Epithelial cell of prostate (primary cell): ENCODE results near the gene FAM131B.
A peak's percentile ranks its signal among the peaks of the same experiment; 100 is the strongest.
"Not testable (repeated sequence)": the region's sequence is repeated elsewhere in the genome, so short reads cannot be mapped to it uniquely, and the experiment has no call there.

Source experiments
- DNase-seq: peaks from one replicate; pipeline ENCODE4 v3.0.0-alpha.2; 2011; ENCODE audit warnings: low read depth, low spot score
- H3K27ac ChIP-seq: fragments of 450-650 bp; 2 replicates; pipeline ENCODE4 v1.5.1; 2017; ENCODE audit warnings: mild to moderate bottlenecking

Gene FAM131B

GRCh38 chr7:143395187-143396149, 33.0 kb upstream of the FAM131B start:
- H3K27ac ChIP-seq: no peak overlapping the region
- DNase-seq: no peak

DNA sequence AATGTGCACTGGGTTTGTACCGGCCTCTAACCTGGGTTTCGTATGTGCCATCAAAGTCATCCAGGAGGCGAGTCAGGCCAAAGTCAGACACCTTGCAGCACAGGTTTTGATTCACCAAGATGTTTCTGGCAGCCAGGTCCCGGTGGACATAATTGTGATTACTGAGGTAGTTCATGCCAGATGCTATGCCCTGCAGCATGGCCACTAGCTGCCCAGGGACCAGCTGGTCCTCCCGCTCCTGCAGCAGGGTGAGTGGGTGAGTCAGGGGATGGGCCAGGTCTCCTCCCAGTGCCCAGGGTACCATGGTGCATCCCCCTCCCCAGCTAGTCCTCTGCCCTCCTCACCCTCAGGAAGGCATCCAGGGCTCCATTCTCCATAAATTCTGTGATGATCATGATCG, 32.3 kb upstream of the FAM131B start:
- H3K27ac ChIP-seq: no peak overlapping the region
- no peak for DNase-seq

DNA sequence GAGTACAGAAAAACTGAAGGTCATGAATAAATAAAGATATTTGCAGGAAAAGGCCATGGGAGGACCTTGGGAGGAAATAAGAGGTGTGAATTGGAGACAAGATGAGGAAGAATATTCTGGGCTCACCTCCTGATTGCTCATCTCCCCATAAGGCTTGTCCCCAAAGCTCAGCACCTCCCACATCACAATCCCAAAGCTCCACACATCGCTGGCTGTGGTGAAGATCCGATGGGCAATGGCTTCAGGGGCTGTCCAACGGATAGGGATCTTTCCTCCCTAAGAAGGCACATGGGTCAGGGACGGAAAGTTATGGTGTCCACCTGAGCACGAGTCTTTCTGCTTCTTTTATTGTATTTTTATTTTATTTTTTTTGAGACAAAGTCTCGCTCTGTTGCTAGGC, 31.6 kb upstream of the FAM131B start:
- H3K27ac ChIP-seq: no peak overlapping the region
- DNase-seq: no peak

DNA sequence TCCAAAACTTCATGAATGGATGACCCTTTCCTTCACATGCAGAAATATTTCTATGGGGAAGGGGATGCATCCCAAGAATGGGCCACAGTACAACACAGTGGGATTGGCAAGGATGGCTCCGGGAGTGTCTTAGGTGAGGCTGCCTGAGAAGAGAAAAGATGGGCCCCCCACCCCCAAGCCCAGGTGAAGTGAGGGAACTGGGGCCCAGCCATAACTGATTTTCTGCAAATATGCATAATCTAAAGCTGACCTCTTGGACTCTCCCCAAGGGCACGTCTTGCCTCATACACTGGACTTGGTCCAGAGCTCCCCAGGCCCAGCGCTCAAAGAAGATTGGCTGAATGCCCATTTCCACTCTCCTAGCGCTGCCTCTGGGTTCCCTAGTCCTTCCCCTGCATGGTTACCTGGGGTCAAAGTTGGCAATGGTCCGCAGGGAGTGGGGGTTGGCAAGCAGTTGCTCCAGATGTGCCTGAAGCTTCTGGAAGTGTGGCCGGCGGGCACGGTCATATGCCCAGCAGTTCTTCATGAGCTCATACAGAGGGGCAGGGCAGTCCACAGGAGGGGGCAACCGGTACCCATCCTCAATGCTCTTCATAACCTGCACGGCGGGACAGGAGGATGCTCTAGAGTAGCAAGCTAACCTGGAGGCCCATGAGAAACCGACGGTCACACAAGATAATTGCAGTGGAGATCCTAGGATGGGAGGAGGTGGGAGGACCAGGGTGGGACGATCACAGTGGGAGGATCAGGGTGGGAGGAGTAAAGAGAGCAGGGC, 30.9 kb upstream of the FAM131B start:
- DNase-seq: no peak
- H3K27ac ChIP-seq: no peak overlapping the region

DNA sequence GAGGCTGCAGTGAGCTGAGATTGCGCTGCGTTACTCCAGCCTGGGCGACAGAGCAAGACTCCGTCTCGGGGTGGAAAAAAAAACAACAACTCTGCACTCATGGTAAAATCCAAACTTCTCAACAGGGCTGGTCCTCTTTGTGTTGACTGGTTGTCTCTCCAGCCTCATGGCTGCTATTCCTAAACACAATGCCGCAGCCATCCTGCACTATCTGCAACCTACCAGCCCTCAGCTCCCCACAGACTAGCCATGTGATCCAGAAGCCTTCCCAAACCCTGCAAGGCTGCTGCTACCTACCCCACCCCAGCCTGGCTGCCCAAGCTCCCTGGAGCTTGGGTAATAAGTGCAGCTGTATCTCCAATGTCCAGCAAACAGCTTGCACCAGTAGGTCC, 30.4 kb upstream of the FAM131B start:
- DNase-seq: no peak
- H3K27ac ChIP-seq: no peak overlapping the region

DNA sequence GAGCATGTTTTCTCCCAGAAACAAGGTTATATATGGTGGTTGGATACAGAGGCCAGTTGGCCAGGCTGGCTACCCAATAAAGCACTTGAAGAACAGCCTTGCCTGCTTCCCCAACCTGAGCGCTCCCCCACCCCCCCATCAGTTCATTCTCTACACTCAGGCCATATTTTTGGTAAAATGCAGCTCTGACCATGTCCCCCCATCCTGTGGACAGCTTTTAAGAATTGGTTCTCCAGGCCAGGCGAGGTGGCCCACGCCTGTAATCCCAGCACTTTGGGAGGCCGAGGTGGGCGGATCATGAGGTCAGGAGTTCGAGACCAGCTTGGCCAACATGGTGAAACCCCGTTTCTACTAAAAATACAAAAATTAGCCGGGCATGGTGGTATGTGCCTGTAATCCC, 29.9 kb upstream of the FAM131B start:
- DNase-seq: not testable (repeated sequence)
- H3K27ac ChIP-seq: peak overlapping the region; percentile 53

DNA sequence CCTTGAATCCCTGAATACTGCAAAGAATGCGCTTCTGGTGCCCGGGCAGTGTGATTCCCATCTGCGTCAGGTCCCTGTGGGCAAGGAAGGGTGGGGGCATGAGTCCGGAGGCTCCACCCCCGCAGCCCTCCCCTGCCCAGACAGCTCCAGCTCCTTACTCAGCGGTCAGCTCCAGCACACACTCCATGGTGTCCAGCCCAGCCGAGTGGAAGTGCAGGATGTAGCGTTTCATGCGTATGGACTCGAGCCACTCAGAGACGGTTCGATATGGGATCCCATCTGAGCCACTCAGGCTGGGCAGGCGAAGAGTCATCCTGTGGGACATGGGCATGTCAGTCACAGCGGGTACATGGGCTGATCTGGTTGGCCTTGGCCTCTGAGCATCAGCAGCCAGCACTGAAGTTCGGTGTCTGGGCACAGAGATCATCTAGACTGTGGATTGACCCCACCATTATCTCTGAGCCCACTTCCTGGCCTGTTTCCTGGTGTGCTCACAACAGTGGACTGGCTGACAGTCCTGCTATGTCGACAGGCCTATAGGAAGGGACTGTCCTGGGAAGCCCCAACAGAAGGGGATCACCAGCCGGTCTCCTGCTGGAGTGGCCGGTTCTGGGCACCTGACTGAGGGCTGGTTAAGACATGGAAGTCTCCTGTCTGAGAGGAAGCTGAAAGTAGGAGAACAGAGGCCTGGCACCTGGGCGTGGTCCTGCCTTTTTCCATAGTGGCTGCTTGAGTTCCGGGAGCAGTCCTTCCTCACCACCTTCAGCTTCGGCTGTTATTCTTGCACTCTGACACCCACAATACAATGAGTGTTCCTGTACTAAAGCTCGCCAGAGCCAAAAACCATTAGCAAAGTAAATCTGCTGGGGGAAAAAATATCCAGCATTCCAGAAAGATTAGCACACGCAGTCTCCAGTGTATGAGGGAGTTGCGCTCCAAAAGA, 29.2 kb upstream of the FAM131B start:
- H3K27ac ChIP-seq: peak overlapping the region; percentile 53
- DNase-seq: no peak

DNA sequence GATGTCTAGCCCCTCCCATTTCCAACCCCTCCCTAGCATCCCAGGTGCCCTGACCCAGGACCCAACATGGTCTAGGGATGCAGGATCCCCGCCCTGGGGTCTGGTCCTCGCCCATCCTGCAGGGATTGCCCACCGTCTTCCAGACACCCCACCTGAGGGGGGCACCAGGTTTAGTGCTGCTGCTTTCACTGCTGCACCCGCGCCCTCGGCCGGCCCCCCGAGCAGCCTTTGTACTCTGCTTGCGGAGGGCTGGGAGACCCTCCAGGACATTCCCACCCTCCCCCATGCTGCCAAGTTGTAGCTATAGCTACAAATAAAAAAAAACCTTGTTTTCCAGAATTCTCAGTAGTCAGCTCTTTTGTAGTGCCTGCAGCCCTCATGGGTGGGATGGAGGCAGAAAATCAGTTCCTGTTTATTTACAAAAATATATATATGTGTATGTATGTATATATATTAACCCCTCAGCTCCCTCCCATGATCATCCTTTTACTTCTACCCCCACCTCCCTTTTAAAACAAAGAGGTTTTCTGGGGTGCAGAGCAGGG, 28.3 kb upstream of the FAM131B start:
- H3K27ac ChIP-seq: peak overlapping the region; percentile 38

DNA sequence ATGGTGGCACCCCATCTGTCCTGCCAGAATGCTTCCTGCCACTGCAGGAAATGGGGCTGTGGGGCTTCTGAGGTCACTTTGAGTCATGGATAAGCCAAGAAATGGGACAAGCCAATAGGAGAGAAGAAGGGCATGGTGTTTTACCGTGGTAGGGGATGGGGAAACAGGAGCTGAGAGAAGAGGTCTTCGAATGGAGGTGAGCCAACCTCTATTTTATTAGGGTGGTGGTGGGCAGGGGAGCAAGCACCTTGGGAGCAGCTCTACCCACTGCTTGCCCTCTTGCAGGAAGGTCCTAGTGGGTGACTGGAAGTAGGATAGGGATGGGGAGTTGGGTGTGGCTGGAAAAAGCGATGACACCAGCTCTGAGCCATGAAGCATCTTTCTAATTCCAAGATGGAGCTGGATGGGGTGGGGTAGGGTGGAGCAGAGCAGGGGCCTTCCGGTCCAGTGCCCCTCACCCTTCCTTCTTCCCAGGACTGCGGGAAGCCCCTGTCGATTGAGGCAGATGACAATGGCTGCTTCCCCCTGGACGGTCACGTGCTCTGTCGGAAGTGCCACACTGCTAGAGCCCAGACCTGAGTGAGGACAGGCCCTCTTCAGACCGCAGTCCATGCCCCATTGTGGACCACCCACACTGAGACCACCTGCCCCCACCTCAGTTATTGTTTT, 27.7 kb upstream of the FAM131B start:
- no peak for DNase-seq
- peak overlapping the region; percentile 38 for H3K27ac ChIP-seq

More for the DNA sequence above, 28.3 kb upstream of the FAM131B start:
- no peak for DNase-seq

DNA sequence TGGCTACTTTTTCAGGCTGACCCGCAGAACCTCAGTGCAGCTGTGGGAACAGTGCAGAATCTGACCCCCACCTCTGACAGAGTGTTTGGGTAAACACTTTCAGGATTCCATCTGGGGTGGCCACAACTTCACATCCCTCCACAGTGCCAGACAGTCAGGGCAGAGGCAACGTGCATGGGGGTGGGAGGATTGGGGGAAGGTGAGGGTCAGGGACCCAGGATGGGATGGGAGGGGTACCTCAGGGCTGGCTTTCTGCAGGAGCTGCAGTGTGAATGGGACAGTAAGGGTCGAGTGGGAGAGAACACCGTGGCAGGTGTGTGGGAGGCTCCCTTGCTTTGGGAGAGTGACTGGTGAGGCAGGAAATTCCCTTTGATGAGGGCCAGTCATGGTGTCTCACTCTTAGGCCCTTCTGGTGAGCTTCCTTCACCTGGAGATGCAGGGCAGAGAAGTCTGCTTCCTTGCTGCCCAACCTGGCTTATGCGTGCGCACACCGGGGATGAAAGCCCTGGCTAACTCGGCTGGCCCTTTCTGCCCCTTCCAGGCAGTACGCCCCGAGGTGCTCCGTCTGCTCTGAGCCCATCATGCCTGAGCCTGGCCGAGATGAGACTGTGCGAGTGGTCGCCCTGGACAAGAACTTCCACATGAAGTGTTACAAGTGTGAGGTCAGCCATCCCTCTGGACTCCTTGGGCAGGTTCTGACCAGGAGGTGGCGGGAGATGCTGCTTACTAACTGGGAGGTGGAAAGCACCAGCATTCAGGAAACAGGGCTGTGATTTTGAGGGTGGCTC, 27.0 kb upstream of the FAM131B start:
- peak overlapping the region; percentile 38 for H3K27ac ChIP-seq
- DNase-seq: no peak

DNA sequence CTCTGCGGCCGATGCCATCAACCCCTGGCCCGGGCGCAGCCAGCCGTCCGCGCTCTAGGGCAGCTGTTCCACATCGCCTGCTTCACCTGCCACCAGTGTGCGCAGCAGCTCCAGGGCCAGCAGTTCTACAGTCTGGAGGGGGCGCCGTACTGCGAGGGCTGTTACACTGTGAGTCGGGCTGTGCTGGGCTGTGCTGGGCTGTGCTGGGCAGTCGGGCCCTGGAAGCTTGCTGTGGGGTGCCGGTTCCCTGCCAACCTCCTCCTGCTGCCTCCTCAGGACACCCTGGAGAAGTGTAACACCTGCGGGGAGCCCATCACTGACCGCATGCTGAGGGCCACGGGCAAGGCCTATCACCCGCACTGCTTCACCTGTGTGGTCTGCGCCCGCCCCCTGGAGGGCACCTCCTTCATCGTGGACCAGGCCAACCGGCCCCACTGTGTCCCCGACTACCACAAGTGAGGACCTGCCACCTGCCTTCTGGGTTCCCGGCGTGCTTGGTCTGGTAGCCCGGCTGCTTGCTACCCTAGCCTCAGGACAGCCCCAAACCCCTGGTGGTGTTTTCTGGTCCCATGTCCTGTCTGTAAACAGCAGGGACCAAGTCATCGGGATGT, 26.1 kb upstream of the FAM131B start:
- peak overlapping the region; percentile 38 for H3K27ac ChIP-seq
- no peak for DNase-seq

DNA sequence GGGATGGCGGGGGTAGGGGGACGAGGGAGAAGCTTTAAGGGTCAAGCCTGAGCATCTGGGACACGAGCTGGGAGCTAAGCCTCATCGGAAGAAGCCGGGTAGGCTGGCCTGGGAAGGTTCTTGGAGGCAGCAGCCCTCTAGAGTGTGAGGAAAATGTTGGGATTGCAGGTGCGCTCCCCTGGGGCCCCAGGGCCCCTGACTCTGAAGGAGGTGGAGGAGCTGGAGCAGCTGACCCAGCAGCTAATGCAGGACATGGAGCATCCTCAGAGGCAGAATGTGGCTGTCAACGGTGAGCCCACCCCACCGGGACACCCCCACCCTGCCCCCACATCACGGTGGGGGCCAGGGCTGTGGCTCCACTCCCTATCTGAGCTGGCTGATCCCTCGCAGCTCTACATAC, 25.5 kb upstream of the FAM131B start:
- DNase-seq: no peak
- H3K27ac ChIP-seq: no peak overlapping the region

DNA sequence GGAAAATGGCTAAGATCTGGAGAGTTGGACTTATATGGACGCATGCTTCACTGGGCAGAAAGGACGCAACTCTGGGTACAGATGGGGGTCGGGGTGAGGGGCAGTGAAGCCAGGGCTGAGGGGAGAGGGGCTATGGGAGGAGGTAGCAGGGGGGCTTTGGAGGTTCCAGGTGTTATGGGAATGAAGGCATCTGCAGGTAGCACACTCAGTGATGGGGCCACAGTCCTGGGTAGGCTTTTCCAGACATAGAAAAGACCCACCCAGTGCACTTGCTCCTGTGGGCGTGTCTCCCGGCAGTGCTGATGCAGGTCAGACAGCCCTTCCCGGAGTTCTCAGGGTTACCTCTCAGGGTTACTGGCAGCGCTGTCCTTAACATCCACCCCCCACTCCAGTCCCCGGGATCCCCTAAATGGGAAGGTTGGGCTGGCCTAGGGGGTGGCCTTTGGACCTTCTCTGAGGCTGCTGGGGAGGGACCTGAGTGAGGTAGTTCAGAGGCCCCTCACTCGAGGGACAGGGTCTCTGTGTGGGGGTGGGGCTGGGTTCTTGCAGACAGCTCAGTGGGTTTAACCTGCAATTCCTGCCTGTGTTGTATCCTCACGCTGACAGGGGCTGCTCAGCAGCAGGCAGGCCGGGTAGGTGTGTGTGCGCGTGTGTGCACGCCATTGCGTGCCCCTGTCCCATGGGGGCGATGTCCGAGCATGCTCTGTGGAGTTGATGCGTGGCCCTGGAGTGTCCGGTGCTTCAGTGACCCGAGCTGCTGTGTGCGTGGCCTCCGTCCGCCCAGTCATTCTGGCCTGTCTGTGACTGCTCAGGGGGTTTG, 24.9 kb upstream of the FAM131B start:
- H3K27ac ChIP-seq: no peak overlapping the region
- no peak for DNase-seq

- H3K27ac ChIP-seq: no peak overlapping the region
- DNase-seq: no peak
Measured at GRCh38 chr7:143385891-143386781, 23.6 kb upstream of the FAM131B start.

DNA sequence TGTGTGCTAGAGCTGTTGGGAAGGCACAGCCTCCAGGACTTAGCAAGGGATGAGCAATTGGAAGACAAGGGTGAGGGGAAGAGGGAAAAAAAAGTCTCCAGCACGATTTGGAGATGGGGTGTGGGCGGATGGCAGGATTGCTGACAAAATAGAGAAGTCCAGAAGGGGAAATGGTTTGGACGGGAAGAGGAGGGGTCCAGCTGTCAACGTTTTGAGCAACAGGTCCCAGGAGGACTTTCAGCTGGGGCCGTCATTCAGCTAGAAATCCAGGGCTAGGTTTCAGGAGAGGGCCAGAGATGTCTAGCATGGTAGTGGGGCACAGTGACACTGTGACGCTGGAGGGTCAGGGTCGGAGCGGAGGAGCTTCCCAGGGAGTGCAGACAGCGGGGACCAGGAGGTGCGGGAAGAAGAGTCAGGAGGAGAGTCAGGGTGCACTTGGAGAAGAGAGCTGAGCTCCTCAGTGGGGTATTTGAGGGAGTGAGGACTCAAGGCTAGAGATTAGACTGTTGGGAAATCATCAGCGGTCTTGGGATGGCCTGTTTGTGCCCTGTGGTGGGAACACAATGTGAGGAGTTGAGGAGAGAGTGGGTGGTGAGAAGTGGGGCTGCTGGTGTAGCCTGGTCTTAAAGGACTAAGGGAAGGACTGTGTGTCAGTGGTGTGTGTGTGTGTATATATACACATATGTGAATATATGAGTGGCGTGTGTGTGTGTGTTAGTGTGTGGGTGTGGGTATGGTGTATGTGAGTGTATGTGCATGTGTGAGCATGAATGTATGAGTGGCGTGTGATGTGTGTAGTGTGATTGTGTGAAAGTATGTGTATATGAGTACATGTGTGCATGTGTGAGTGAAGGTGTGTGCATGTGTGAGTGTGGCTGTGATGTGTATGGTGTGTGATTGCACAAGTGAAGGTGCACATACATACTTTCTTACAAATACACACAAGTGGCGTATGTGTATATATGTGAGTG, 22.4 kb upstream of the FAM131B start:
- DNase-seq: no peak
- no peak overlapping the region for H3K27ac ChIP-seq
